ENCODE results near the gene BRSK1. TPM values are rescaled to one million over a fixed set of nuclear protein-coding genes. Genes with fewer than 3 reads are reported as not detected.

Gene BRSK1
- total RNA-seq, 1 donor from 2014 or later, result 15.9 TPM

DNA sequence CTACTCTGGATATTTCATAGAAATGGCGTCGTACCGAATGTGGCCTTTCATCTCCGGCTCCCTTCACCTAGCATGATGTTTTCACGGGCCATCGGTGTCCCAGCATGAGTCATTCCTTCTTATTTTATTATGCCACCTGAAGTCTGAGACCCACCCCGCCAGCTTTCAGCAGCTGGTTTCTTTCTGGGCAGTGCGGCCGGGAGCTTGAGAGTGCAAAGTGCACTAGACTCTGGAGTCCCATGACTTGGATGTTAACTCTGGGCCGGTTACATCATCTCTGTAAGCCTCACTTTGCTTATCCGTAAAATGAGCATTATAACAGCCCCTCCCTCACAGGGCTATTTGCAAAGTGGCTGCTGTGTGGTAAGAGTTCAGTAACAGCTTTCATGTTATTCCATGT is 50.1 kb downstream of the BRSK1 start:
- TF ChIP-seq, protein P1, sequence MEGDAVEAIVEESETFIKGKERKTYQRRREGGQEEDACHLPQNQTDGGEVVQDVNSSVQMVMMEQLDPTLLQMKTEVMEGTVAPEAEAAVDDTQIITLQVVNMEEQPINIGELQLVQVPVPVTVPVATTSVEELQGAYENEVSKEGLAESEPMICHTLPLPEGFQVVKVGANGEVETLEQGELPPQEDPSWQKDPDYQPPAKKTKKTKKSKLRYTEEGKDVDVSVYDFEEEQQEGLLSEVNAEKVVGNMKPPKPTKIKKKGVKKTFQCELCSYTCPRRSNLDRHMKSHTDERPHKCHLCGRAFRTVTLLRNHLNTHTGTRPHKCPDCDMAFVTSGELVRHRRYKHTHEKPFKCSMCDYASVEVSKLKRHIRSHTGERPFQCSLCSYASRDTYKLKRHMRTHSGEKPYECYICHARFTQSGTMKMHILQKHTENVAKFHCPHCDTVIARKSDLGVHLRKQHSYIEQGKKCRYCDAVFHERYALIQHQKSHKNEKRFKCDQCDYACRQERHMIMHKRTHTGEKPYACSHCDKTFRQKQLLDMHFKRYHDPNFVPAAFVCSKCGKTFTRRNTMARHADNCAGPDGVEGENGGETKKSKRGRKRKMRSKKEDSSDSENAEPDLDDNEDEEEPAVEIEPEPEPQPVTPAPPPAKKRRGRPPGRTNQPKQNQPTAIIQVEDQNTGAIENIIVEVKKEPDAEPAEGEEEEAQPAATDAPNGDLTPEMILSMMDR (IDR thresholded peaks at IDR 0.05), result no peak

DNA sequence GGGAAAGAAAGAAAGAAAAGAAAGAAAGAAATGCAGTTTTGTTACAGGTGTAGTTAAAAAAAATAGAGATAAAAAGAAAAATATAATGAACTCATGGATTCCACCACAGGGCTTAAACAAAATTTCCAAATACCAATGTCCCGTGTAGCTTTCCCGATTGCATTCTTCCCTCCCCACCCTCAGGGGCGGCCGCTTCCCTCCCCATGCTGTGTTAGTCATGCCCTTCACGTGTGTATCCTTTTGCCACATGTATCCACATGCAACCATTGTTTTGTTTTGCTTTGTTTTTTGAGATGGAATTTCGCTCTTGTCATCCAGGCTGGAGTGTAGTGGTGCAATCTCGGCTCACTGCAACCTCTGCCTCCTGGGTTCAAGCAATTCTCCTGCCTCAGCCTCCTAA is 52.3 kb downstream of the BRSK1 start:
- Mint-ChIP-seq H3K9me3 (ENCODE audit: low read depth) (no peaks in the 10 kb centered on the region), H3K27me3 (ENCODE audit: low read depth) (no peaks in the 10 kb centered on the region), H3K36me3 (ENCODE audit: low read depth) (no peaks in the 10 kb centered on the region), H3K4me3 (ENCODE audit: unreplicated experiment) (no peak overlapping the region), H3K27ac (ENCODE audit: unreplicated experiment) (no peak overlapping the region), H3K4me1 (ENCODE audit: low read depth) (peaks cover 19% of the 10 kb centered on the region)
- no peak for DNase-seq (ENCODE audit: low spot score)
- TF ChIP-seq, protein P1 (IDR thresholded peaks at IDR 0.05), result no peak

More for the DNA sequence above, 50.1 kb downstream of the BRSK1 start:
- Mint-ChIP-seq H3K27me3 (ENCODE audit: low read depth) (no peaks in the 10 kb centered on the region), H3K27ac (ENCODE audit: unreplicated experiment) (no peak overlapping the region), H3K9me3 (ENCODE audit: low read depth) (no peaks in the 10 kb centered on the region), H3K4me3 (ENCODE audit: unreplicated experiment) (no peak overlapping the region), H3K36me3 (ENCODE audit: low read depth) (no peaks in the 10 kb centered on the region), H3K4me1 (ENCODE audit: low read depth) (peaks cover 4% of the 10 kb centered on the region)
- no peak for DNase-seq (ENCODE audit: low spot score)

DNA sequence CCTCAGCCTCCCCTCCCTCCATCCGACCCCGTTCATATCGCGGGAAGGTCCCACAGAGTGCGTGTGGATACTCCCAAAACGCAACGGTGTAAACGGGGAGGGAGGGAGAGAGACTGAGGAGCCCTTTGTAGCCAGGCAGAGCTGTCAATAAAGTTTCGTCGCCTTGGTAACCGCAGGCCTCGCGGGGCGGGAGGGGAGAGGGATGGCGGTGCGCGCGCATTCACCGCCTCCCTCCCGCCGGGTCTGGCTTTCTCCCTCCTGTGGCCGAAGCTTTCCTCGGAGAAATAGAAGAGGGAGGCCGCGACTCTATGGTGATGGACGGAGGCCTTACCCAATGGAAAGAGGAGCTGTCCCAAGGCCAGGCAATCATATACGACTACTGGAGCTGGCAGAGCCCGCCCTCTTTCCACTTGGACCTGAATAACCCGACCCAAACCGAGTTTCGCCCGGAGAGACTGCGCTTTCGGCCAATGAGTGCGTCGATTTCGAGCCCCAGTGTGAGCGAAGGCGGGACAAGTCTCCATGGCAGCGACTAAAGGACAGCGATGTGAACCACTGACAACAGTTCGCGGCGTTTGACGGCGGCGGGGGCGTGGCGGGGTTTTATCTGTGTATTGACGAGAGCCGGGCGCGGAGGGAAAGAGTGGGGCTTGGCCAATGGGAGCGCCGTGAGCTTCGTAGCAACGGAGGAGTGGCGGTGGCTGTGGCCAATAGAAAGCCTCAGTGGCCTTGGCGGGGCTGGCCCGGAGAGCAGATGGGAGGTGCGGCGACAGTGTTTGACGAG is 55.5 kb downstream of the BRSK1 start, which contains the start of gene KMT5C:
Gene KMT5C (plus strand): TSS at position 772 of the 784 bp plus-strand sequence. CDS start 2,061 bp downstream, outside the sequence.
- Mint-ChIP-seq H3K4me3 (ENCODE audit: unreplicated experiment) (peak within 1 kb of the TSS; percentile 78), H3K36me3 (ENCODE audit: low read depth) (no peaks in the 10 kb centered on the region), H3K27me3 (ENCODE audit: low read depth) (no peaks in the 10 kb centered on the region), H3K27ac (ENCODE audit: unreplicated experiment) (peak within 1 kb of the TSS; percentile 99), H3K4me1 (ENCODE audit: low read depth) (peaks cover 26% of the 10 kb centered on the region), H3K9me3 (ENCODE audit: low read depth) (no peaks in the 10 kb centered on the region)
- TF ChIP-seq, protein P1 (IDR thresholded peaks at IDR 0.05), result peak; percentile 57
- DNase-seq (ENCODE audit: low spot score), result peak; percentile 100

DNA sequence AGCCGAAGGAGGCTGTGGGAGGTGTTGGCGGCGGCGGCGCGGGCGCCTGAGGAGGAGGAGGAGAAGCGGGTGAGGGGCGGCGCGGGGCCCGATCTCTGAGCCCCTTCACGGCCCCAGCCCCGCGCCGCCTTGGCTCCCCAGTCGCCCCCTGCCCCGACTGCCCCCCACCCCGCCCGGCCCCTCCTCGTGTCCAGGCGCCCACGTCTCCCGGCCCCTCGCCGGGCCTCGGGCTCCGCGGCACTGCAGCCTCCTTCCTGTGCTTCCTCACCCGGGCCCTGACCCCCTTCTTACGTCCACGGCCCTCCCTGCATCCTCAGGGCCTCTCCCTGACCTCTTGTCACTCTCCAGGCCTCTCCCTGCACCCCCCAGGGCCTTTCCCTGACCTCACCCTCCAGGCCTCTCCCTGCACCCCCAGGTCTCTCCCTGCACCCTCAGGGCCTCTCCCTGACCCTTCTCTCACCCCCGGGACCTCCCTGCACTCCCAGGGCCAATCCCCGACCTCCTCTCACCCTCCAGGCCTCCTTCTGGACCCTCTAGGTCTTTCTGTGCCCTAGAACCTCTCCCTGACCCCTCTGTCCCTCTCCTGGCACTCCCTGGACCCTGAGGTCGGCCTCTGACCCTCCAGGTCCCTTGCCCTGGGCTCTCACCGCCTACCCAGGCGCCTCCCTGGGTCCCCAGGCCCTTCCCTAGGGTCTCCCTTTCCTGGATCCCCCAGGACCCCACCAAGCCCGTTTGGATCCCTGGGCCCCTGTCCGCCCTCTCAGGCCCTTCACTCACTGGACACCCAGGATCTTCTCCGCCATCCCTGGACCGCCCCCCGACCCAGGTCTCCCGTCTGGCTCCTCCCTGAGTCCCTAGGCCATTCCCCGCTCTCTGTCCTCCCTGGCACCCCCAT is 56.3 kb downstream of the BRSK1 start:
- H3K9me3 Mint-ChIP-seq (ENCODE audit: low read depth), result no peaks in the 10 kb centered on the region
- peak overlapping the region; percentile 78 for H3K4me3 Mint-ChIP-seq (ENCODE audit: unreplicated experiment)
- peaks cover 33% of the 10 kb centered on the region for H3K4me1 Mint-ChIP-seq (ENCODE audit: low read depth)
- DNase-seq (ENCODE audit: low spot score), result no peak
- no peaks in the 10 kb centered on the region for H3K27me3 Mint-ChIP-seq (ENCODE audit: low read depth)
- H3K36me3 Mint-ChIP-seq (ENCODE audit: low read depth), result no peaks in the 10 kb centered on the region
- H3K27ac Mint-ChIP-seq (ENCODE audit: unreplicated experiment), result peak overlapping the region; percentile 87
- TF ChIP-seq, protein P1 (IDR thresholded peaks at IDR 0.05), result no peak

DNA sequence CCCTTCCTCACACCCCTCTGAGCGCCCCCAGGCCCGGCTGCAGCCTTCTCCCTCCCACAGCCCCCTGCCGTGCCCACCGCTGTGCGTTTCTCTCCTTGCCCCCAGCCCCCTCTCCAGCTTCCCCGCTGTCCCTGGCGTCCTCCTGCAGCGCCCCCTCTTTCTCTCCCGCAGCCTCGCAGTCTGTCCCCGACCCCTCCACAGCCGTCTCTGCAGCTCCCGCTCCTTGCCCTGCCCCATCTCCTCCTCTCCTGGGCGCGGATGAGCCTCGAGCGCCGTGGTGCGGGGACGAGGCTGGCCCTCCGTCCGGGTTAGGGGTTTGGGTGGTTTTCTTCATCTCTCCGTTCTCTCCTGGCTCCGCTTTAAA is 57.0 kb downstream of the BRSK1 start:
- Mint-ChIP-seq H3K9me3 (ENCODE audit: low read depth) (no peaks in the 10 kb centered on the region), H3K36me3 (ENCODE audit: low read depth) (no peaks in the 10 kb centered on the region), H3K27me3 (ENCODE audit: low read depth) (no peaks in the 10 kb centered on the region), H3K4me1 (ENCODE audit: low read depth) (peaks cover 39% of the 10 kb centered on the region), H3K4me3 (ENCODE audit: unreplicated experiment) (peak overlapping the region; percentile 78), H3K27ac (ENCODE audit: unreplicated experiment) (no peak overlapping the region)
- no peak for DNase-seq (ENCODE audit: low spot score)
- TF ChIP-seq, protein P1 (IDR thresholded peaks at IDR 0.05), result peak; percentile 30

Data from chondrocyte (in vitro differentiated cells).